Fibroblast of lung (primary cell): Measurements from ENCODE around the gene FAM131A. TPM values are rescaled to one million over a fixed set of nuclear protein-coding genes. Genes with fewer than 3 reads are reported as not detected.

Experiments
- DNase-seq, 2 donors: peaks; one replicate each; pipeline versions ENCODE4 v3.0.0 to v3.0.0-alpha.2; 2010; ENCODE audit warnings: low read depth in 2 of 2
- H2AFZ ChIP-seq: 2 replicates; pipeline ENCODE4 v1.5.1; 2012; ENCODE audit warnings: low read length, control low read depth, inconsistent platforms
- H3K27ac ChIP-seq: 2 replicates; pipeline ENCODE4 v1.5.1; 2011; ENCODE audit warnings: low read length, control low read depth; ENCODE audit not compliant: insufficient read depth
- H3K27me3 ChIP-seq: 2 replicates; pipeline ENCODE4 v1.5.1; 2011; ENCODE audit warnings: mild to moderate bottlenecking, low read length; ENCODE audit not compliant: control insufficient read depth, insufficient read depth
- H3K36me3 ChIP-seq: 2 replicates; pipeline ENCODE4 v1.5.1; 2011; ENCODE audit warnings: low read length; ENCODE audit not compliant: control insufficient read depth, insufficient read depth
- H3K4me1 ChIP-seq: 2 replicates; pipeline ENCODE4 v1.5.1; 2011; ENCODE audit warnings: low read length; ENCODE audit not compliant: control insufficient read depth, insufficient read depth; ENCODE audit errors: extremely low read depth
- H3K4me2 ChIP-seq: 2 replicates; pipeline ENCODE4 v1.5.1; 2011; ENCODE audit warnings: low read length, control low read depth; ENCODE audit not compliant: insufficient read depth; ENCODE audit errors: extremely low read depth
- H3K4me3 ChIP-seq, 4 experiments: fragments of 200-600 bp in 1 of 4; sonication (generic) in 1 of 4; replicated peaks in 1 of 4; 2 replicates each; pipeline ENCODE4 v1.5.1; 2011 to 2016; ENCODE audit warnings: low read length in 4 of 4, low read depth in 3 of 4, mild to moderate bottlenecking in 3 of 4, control low read depth in 2 of 4, inconsistent platforms in 1 of 4, mixed read lengths in 1 of 4; ENCODE audit not compliant: insufficient read depth in 1 of 4; ENCODE audit errors: control extremely low read depth in 1 of 4
- H3K79me2 ChIP-seq: 2 replicates; pipeline ENCODE4 v1.5.1; 2012; ENCODE audit warnings: mild to moderate bottlenecking, low read length, inconsistent platforms; ENCODE audit not compliant: control insufficient read depth, insufficient read depth
- H3K9ac ChIP-seq: 2 replicates; pipeline ENCODE4 v1.5.1; 2011; ENCODE audit warnings: mild to moderate bottlenecking, low read length, control low read depth; ENCODE audit not compliant: insufficient read depth
- H3K9me3 ChIP-seq: 2 replicates; pipeline ENCODE4 v1.5.1; 2012; ENCODE audit warnings: low read depth, low read length; ENCODE audit not compliant: control insufficient read depth, insufficient read depth
- H4K20me1 ChIP-seq: 2 replicates; pipeline ENCODE4 v1.5.1; 2011; ENCODE audit warnings: low read length; ENCODE audit not compliant: control insufficient read depth, insufficient read depth; ENCODE audit errors: extremely low read depth
- CTCF ChIP-seq, 2 donors: IDR thresholded peaks in 1 of 2; conservative IDR thresholded peaks in 1 of 2; 1 replicate in 1 of 2; 2 replicates in 1 of 2; pipeline ENCODE4 v1.5.1; 2011 to 2012; ENCODE audit warnings: low read length in 2 of 2, control low read depth in 1 of 2, inconsistent platforms in 1 of 2, low read depth in 1 of 2, mild to moderate bottlenecking in 1 of 2
- EZH2 ChIP-seq: IDR thresholded peaks from 2 replicates; pipeline ENCODE4 v1.5.1; 2012; ENCODE audit warnings: low read length, control low read depth, mild to moderate bottlenecking; ENCODE audit errors: missing control alignments
- polyA plus RNA-seq, 2 donors: library from polyadenylated mRNA; depleted of rRNA in 1 of 2; stranded (reverse) in 1 of 2; unstranded in 1 of 2; fragments of >200 nt; gene quantifications; 2 replicates each; pipeline ENCODE4 v1.2.1, GENCODE V29; 2011 to 2012; ENCODE audit warnings: missing spikeins in 1 of 2
- total RNA-seq: library from RNA; depleted of rRNA; stranded (reverse); fragments of >200 nt; gene quantifications from 2 replicates; pipeline ENCODE4 v1.2.1, GENCODE V29; 2014

The FAM131A gene
- total and polyA plus RNA-seq, 2 donors (not counting 1 experiment from before 2014, with no cell fraction given), result 9.3 to 22.3 TPM

GRCh38 chr3:184335661-184336546 is 1.5 kb upstream of the FAM131A start:
- peaks cover 23% of the 10 kb centered on the region for H3K36me3 ChIP-seq
- no peak for TF ChIP-seq CTCF (conservative IDR thresholded peaks at IDR 0.05 in 1 of 2, IDR thresholded peaks at IDR 0.05 in 1 of 2; ENCODE audit: low read depth in 1 of 2, low read length in 2 of 2)
- no peak for TF ChIP-seq EZH2
- peaks cover 24% of the 10 kb centered on the region for H3K79me2 ChIP-seq
- no peak overlapping the region for H2AFZ ChIP-seq
- no peaks in the 10 kb centered on the region for H4K20me1 ChIP-seq
- no peaks in the 10 kb centered on the region for H3K9me3 ChIP-seq
- DNase-seq, result peak; percentile 76 to 79
- H3K9ac ChIP-seq, result peak overlapping the region; percentile 86
- peaks cover 38% of the 10 kb centered on the region for H3K4me1 ChIP-seq
- peak overlapping the region; percentile 47 to 72 (median 60) for H3K4me3 ChIP-seq
- peak overlapping the region; percentile 95 for H3K4me2 ChIP-seq
- H3K27me3 ChIP-seq, result no peaks in the 10 kb centered on the region
- H3K27ac ChIP-seq, result peak overlapping the region; percentile 92

GRCh38 chr3:184336547-184337398 is 627 bp upstream of the FAM131A start:
- peaks cover 36% of the 10 kb centered on the region for H3K4me1 ChIP-seq
- peaks cover 22% of the 10 kb centered on the region for H3K79me2 ChIP-seq
- H3K36me3 ChIP-seq, result peaks cover 21% of the 10 kb centered on the region
- peak; percentile 68 to 75 for DNase-seq
- peak overlapping the region; percentile 92 for H3K27ac ChIP-seq
- peak overlapping the region; percentile 95 for H3K4me2 ChIP-seq
- H3K4me3 ChIP-seq, result peak overlapping the region; percentile 47 to 72 (median 60)
- H3K27me3 ChIP-seq, result no peaks in the 10 kb centered on the region
- TF ChIP-seq EZH2 (no peak), CTCF (conservative IDR thresholded peaks at IDR 0.05 in 1 of 2, IDR thresholded peaks at IDR 0.05 in 1 of 2; ENCODE audit: low read depth in 1 of 2, low read length in 2 of 2) (no peak)
- H4K20me1 ChIP-seq, result no peaks in the 10 kb centered on the region
- no peaks in the 10 kb centered on the region for H3K9me3 ChIP-seq
- peak overlapping the region; percentile 86 for H3K9ac ChIP-seq
- no peak overlapping the region for H2AFZ ChIP-seq

GRCh38 chr3:184337981-184338380 is 581 bp downstream of the FAM131A start:
- peak overlapping the region in 1 of 4 experiments; percentile 72 for H3K4me3 ChIP-seq
- no peak for DNase-seq
- H2AFZ ChIP-seq, result no peak overlapping the region
- H3K27me3 ChIP-seq, result no peaks in the 10 kb centered on the region
- no peaks in the 10 kb centered on the region for H4K20me1 ChIP-seq
- H3K4me2 ChIP-seq, result peak overlapping the region; percentile 95
- TF ChIP-seq EZH2 (no peak), CTCF (conservative IDR thresholded peaks at IDR 0.05 in 1 of 2, IDR thresholded peaks at IDR 0.05 in 1 of 2; ENCODE audit: low read depth in 1 of 2, low read length in 2 of 2) (no peak)
- no peaks in the 10 kb centered on the region for H3K9me3 ChIP-seq
- peaks cover 27% of the 10 kb centered on the region for H3K4me1 ChIP-seq
- peaks cover 17% of the 10 kb centered on the region for H3K36me3 ChIP-seq
- peaks cover 17% of the 10 kb centered on the region for H3K79me2 ChIP-seq
- peak overlapping the region; percentile 22 for H3K9ac ChIP-seq
- peak overlapping the region; percentile 92 for H3K27ac ChIP-seq
